Measurements from ENCODE around the gene BBLN. TPM values are rescaled to one million over a fixed set of nuclear protein-coding genes. Genes with fewer than 3 reads are reported as not detected.

The BBLN gene
- total and polyA plus RNA-seq, 8 donors, result 23.1 to 133 (median 34.7) TPM

GRCh38 chr9:128192601-128193371, 32.7 kb downstream of the BBLN start:
- intact Hi-C loops (cut with DNase I), result no loop called here
- no peaks in the 10 kb centered on the region for H3K27me3 ChIP-seq
- peak overlapping the region in 3 of 4 donors; percentile 53 to 85 (median 68) for H3K4me3 ChIP-seq
- H3K27ac ChIP-seq, result peak overlapping the region; percentile 45 to 87 (median 62)
- DNase-seq, result peak; percentile 58 to 92 (median 78)
- peaks cover 0 to 8% (median 6%) of the 10 kb centered on the region in 3 donors for H3K4me1 ChIP-seq
- TF ChIP-seq CTCF (IDR thresholded peaks at IDR 0.05), result peak in 1 of 4 donors; percentile 5
- peak; percentile 53 to 90 (median 76) for ATAC-seq
- H3K9me3 ChIP-seq, result no peaks in the 10 kb centered on the region
- 12 to 13% methylated on average over 55 to 56 of the region's 56 CpGs for WGBS, 2 donors
- peaks cover 0 to 5% (median 0%) of the 10 kb centered on the region in 3 donors for H3K36me3 ChIP-seq
- FAIRE-seq, result no peak

GRCh38 chr9:128193469-128194096, 33.5 kb downstream of the BBLN start:
- no peak overlapping the region for H3K4me3 ChIP-seq
- DNase-seq, result no peak
- ATAC-seq, result no peak

GRCh38 chr9:128201441-128202369, 41.6 kb downstream of the BBLN start:
- H3K4me1 ChIP-seq, result peaks cover 0 to 6% (median 0%) of the 10 kb centered on the region in 3 donors
- ATAC-seq, result no peak
- intact Hi-C loops (cut with DNase I), result no loop called here
- 81 to 86% methylated on average over 13 of the region's 13 CpGs for WGBS, 2 donors
- H3K27ac ChIP-seq, result no peak overlapping the region
- no peak overlapping the region for H3K4me3 ChIP-seq
- FAIRE-seq, result no peak
- peak in 1 of 6 donors; percentile 13 for DNase-seq
- no peaks in the 10 kb centered on the region for H3K9me3 ChIP-seq
- no peaks in the 10 kb centered on the region for H3K36me3 ChIP-seq
- no peaks in the 10 kb centered on the region for H3K27me3 ChIP-seq
- no peak for TF ChIP-seq CTCF (IDR thresholded peaks at IDR 0.05)

More at GRCh38 chr9:128193469-128194096, 33.5 kb downstream of the BBLN start:
- Histone ChIP-seq H3K4me1 (peaks cover 0 to 8% (median 6%) of the 10 kb centered on the region in 3 donors), H3K27me3 (no peaks in the 10 kb centered on the region), H3K27ac (peak overlapping the region in 3 of 4 donors; percentile 58 to 87 (median 66)), H3K9me3 (no peaks in the 10 kb centered on the region), H3K36me3 (peaks cover 0 to under 1% (median 0%) of the 10 kb centered on the region in 3 donors)
- TF ChIP-seq CTCF (IDR thresholded peaks at IDR 0.05), result no peak
- intact Hi-C loops (cut with DNase I), result no loop called here
- FAIRE-seq, result no peak
- WGBS, 2 donors, result 80 to 86% methylated on average over 14 of the region's 14 CpGs

- no peak for ATAC-seq
- H3K4me1 ChIP-seq, result peaks cover 0 to 6% (median 0%) of the 10 kb centered on the region in 3 donors
Observed at GRCh38 chr9:128202648-128203023, 42.6 kb downstream of the BBLN start.

More at GRCh38 chr9:128202648-128203023, 42.6 kb downstream of the BBLN start:
- no peaks in the 10 kb centered on the region for H3K36me3 ChIP-seq
- no peak for FAIRE-seq
- no peaks in the 10 kb centered on the region for H3K9me3 ChIP-seq
- no peak for DNase-seq
- WGBS, 2 donors, result 6 to 11% methylated on average over 2 of the region's 2 CpGs
- H3K27me3 ChIP-seq, result no peaks in the 10 kb centered on the region
- intact Hi-C loops (cut with DNase I), result no loop called here
- no peak overlapping the region for H3K27ac ChIP-seq
- no peak for TF ChIP-seq CTCF (IDR thresholded peaks at IDR 0.05)
- no peak overlapping the region for H3K4me3 ChIP-seq

Data from pancreas (tissue), 10 donors.